HG02981 (cell line): ENCODE measurements around the gene SOX10.
"Not testable (repeated sequence)": the region's sequence is repeated elsewhere in the genome, so short reads cannot be mapped to it uniquely, and the experiment has no call there.

Experiments used
- ATAC-seq: cut with Tn5 transposase; IDR thresholded peaks from one replicate; pipeline ENCODE4 v1.9.1; 2021; ENCODE audit warnings: mild to moderate bottlenecking, moderate library complexity; ENCODE audit not compliant: unreplicated experiment

Gene SOX10

GRCh38 chr22:37989146-37990045 lies 5.0 kb upstream of the SOX10 start:
- no peak for ATAC-seq

GRCh38 chr22:37986371-37986770 lies 2.0 kb upstream of the SOX10 start:
- no peak for ATAC-seq

- no peak for ATAC-seq
These were observed 1.5 kb upstream of the SOX10 start for GRCh38 chr22:37985751-37986281.

- no peak for ATAC-seq
These were observed 763 bp upstream of the SOX10 start for GRCh38 chr22:37985050-37985585.

GRCh38 chr22:37982938-37983859 lies 1.2 kb downstream of the SOX10 start:
- no peak for ATAC-seq

- no peak for ATAC-seq
These were observed 2.1 kb downstream of the SOX10 start for GRCh38 chr22:37982151-37982785.

- ATAC-seq, result no peak
These were observed 2.9 kb downstream of the SOX10 start for GRCh38 chr22:37981282-37982011.

GRCh38 chr22:37979782-37980181 lies 4.6 kb downstream of the SOX10 start:
- ATAC-seq, result no peak

GRCh38 chr22:37976547-37976946 lies 7.8 kb downstream of the SOX10 start:
- ATAC-seq, result no peak

GRCh38 chr22:37976022-37976421 lies 8.3 kb downstream of the SOX10 start:
- ATAC-seq, result not testable (repeated sequence)

- no peak for ATAC-seq
These were observed 9.2 kb downstream of the SOX10 start for GRCh38 chr22:37975153-37975552.

GRCh38 chr22:37973271-37974170 lies 10.8 kb downstream of the SOX10 start:
- no peak for ATAC-seq

GRCh38 chr22:37972527-37972926 lies 11.8 kb downstream of the SOX10 start:
- ATAC-seq, result no peak

- ATAC-seq, result no peak
These were observed 12.6 kb downstream of the SOX10 start for GRCh38 chr22:37971475-37972434.

- no peak for ATAC-seq
These were observed 13.5 kb downstream of the SOX10 start for GRCh38 chr22:37970864-37971263.

GRCh38 chr22:37968452-37969251 lies 15.7 kb downstream of the SOX10 start:
- no peak for ATAC-seq
